HG03045 (cell line): ENCODE data around the gene KHDRBS2.

Experiments used
- ATAC-seq: cut with Tn5 transposase; IDR thresholded peaks from one replicate; pipeline ENCODE4 v1.9.1; 2021; ENCODE audit warnings: mild to moderate bottlenecking, moderate library complexity; ENCODE audit not compliant: unreplicated experiment

The KHDRBS2 gene

DNA sequence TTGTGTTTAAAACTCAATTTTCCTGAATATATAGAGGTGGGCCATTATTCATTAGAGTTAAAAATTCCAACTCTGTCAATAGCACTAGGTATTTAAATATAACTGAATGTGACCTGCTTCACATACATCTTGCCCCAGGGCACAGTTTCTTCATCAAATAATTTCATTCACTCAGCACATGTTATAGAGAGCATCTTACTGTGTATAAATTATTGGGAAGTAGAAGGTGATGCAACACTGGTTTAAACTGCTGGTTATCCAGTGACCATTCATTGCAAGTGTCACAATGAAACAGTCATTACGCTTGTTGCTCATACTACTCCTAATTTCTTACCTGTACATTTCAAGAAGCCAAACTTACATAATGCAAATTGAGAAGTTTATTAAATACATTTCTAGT is 93.4 kb downstream of the KHDRBS2 start:
- no peak for ATAC-seq

DNA sequence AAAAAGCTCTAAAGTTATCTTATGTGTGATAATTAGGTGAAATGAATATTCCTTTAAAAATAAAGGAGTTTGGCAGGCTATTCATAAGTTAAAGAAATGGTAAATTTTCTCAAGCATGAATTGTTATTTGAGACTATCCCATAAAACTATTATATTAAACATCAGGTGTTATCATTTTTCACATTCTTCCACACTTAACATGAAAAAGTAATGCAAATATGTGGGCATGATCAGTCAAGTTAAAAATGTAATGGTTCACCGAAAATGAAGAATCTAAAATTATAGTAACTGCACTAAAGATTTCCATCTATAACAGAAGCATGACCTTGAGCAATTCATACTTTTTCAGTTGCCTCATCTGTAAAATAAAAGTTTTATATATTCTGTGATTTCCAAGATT is 110.8 kb downstream of the KHDRBS2 start:
- ATAC-seq, result no peak

DNA sequence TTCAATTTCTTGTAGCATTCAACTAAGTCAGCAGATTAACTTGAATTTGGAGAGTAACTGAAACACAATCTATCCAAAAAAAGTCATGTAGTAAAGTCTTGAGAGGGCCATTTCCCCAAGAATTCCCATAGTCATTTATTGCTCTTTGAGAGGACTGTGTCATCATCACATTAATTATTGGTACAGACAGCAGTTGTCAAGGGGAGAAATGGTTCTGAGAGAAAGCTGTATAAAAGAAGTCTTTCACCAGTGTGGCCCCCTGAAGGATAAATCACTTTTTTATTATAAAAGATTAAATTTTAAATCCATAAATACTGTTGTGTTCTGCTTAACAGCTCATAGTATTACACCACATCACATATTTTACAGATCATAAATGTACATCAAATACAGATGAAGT is 111.5 kb downstream of the KHDRBS2 start:
- no peak for ATAC-seq

GRCh38 chr6:62167736-62168135 is 118.3 kb downstream of the KHDRBS2 start:
- no peak for ATAC-seq

- ATAC-seq, result no peak
Observed at GRCh38 chr6:62162858-62163257, 123.2 kb downstream of the KHDRBS2 start.

- ATAC-seq, result no peak
Observed at GRCh38 chr6:62152796-62153195, 133.2 kb downstream of the KHDRBS2 start.

DNA sequence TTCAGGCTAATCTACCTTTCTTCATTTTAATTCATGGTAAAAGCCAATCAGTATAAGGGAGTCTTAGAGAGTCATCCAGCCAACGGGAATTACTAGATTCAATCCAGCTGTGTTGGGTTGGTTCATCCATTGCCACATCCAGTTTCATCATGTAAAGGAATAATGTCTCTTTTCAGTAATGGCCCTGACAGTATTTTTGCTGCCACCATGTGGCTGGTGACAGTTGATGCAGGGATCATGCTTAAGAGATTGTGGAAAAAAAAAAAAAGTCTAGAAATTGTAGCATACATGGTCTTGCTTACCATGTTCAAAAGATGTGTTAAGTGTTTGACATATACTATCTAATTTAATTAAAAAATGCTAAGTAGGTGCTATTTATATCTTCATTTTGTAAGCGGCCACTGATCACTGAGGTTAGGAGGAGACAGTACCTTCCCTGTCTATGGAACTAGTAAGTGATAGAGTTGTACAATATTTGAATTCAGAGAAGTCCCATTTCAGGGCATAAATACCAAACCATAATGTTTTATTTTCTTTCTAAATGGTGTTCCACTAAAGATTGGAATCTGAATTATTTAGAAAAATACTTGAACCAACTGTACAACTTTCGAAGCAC is 135.9 kb downstream of the KHDRBS2 start:
- peak; percentile 65 for ATAC-seq

GRCh38 chr6:62146954-62147853 is 138.8 kb downstream of the KHDRBS2 start:
- ATAC-seq, result no peak

GRCh38 chr6:62129127-62129526 is 156.9 kb downstream of the KHDRBS2 start:
- ATAC-seq, result no peak

DNA sequence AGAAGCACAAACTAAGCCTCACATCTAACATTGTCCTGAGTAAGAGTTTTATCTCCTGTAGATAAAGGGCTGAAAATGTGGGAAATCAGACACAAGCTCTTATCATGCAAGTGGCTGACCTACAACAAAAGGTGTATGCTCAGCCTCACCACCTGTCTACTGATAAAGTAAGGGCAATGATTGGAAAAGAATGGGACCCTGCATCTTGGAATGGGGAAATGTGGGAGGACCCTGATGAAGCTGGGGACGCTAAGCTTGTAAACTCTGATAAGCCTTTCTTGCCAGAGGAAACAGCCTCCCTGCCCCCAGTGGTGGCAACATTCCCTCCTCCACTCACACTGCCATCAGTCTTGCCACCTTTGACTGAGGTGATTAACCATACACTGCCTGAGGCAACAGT is 166.6 kb downstream of the KHDRBS2 start:
- ATAC-seq, result no peak

GRCh38 chr6:62103186-62103859 is 182.7 kb downstream of the KHDRBS2 start:
- ATAC-seq, result no peak

DNA sequence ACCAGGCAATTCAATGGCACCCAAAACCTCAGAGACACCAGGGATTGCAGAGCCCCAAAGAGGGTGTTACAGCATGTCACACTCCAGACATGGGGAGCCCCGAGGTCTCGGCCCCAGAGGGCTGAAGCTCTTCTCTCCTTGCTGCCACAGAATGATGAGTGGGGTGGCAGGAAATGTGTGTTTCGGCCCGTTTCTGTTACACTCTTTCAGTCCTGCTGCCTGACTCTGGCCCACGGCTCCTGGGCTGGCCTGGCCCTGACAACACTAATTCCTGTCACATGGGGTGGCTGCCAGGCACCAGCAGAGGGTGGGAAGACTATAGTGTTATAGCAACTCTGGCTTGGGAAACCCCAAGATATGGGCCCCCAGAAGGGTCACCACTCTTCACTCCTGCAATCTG is 183.6 kb downstream of the KHDRBS2 start:
- no peak for ATAC-seq

- no peak for ATAC-seq
Observed at GRCh38 chr6:62090442-62091229, 195.4 kb downstream of the KHDRBS2 start.

DNA sequence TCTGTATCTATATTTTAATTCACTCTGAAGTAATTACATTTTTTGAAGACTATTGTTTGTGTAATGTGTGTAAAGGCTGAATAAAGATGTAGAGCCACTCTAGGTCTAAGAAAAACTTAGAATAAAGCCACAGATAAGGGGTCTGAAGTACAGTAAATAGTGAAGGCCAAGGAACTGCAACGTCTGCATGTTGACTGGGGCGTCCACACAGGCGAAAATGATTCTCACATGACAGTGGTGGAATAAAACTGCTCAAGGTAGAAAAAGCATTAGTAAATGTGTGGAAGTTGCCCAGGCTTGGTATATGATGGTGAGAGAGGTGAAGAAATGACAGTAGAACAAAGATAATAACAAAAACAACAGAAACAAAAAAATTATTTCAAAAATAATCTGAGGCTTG is 196.2 kb downstream of the KHDRBS2 start:
- no peak for ATAC-seq

GRCh38 chr6:62086047-62086446 is 200.0 kb downstream of the KHDRBS2 start:
- no peak for ATAC-seq

DNA sequence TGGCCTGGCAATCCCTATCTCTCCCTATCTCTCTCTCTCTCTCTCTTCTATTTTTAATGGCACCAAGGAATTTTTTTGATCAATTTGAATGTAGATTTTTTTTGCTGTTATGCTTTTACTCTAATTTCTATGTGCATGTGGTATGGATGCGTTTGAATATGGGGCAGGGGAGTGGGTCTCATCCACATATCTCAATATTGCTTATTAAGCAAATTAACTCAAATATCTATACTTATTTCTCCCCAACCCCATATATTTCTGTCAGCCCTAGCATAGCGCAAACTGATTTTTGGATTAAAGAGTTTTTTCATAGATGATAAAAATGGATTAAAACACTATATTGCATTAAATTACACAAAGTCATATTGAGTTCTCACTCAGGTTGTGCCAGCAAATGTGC is 210.2 kb downstream of the KHDRBS2 start:
- ATAC-seq, result no peak

DNA sequence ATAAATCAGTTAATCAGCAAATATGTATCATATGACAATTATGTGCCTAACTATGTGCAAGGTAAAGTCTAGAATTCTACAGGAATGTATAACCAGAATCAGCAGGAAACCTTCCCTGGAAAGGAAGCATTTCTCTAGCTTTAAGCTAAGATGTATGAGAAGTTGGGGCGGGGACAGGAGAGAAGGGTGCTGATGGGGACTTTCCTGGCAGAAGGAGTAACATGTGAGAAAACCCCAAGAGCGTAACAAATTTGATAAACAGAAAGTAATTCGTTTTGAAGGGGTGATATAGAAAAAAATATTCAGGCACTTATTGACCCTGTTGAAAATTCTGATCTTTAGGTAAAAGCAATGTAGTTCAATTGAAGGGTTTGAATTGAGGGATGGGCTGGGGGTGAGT is 226.1 kb downstream of the KHDRBS2 start:
- ATAC-seq, result no peak

DNA sequence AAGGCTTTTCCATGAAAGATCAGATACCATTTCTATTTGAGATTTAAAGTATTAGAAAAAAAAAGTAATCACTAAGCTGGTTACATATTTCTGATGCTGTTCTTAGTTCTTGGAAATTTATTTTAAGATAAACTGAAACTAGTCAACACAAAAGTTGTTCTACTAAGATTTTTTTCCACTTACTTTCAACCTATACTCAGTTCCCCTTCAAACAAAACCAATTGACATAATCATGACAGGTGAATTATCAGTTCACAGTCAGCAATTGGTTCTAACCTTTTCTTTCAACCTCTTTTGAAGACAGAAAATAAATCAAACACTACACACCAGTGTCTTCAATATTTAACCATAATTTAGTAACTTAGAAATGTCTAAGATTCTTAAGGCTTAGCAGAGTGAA is 228.7 kb downstream of the KHDRBS2 start:
- ATAC-seq, result no peak

DNA sequence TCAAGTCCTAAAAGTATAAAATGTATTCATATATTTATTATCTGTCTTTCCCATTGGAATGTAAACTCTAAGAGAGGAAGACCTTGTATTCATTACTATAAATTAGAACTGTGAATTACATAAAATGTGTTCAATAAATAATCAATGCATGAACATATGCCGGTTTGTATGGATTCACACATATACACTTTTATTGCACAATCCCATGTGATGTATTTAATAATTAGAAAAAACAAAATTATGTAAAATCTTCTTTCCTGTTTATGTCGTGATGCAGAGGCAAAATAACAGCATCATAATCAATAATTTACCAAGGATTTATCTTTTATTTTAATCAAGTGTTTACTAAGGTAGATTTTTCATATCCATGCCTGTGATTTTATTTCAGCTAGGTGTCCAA is 240.5 kb downstream of the KHDRBS2 start:
- no peak for ATAC-seq

DNA sequence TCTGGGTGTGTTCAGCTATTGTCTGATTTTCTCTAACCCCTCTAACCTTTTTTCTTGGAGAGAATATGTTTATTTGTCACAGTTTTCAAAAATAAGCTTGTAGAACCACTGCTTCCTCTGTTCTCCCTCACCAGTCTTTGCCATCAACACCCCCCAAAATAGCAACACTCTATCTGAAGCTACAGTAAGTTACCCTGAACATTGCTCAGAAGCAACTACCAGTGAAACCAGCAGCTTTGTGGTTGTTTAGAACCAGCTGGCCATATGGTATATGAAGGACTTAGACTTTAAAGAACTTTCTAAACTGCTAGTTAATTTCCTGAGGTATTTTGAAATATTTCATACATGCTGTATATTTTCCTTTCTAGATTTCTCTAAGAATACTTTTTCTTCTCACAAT is 242.9 kb downstream of the KHDRBS2 start:
- ATAC-seq, result no peak

GRCh38 chr6:62042429-62042828 is 243.6 kb downstream of the KHDRBS2 start:
- no peak for ATAC-seq
